ENCODE results near the gene ZNF627.
"Not testable (repeated sequence)": the region's sequence is repeated elsewhere in the genome, so short reads cannot be mapped to it uniquely, and the experiment has no call there.

Gene ZNF627

DNA sequence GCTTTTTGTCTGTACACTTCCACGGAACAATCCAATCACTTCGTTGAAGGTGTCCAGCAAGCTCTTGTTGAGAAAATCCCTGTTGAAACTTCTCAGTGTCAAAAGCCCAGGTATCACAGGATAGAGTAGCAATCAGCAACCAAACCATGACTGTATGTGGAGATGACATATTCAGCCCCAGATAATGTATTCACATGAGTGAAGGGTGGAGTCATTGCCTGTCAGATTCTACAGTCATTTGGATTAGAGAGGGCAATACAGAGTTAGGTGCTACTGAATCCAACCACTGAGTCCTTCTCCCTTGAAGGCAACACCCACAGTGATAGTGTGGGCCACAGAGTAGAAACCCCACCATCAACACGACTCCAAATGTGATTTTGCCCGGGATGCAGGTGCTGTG is 23.3 kb downstream of the ZNF627 start:
- DNase-seq = no peak

DNA sequence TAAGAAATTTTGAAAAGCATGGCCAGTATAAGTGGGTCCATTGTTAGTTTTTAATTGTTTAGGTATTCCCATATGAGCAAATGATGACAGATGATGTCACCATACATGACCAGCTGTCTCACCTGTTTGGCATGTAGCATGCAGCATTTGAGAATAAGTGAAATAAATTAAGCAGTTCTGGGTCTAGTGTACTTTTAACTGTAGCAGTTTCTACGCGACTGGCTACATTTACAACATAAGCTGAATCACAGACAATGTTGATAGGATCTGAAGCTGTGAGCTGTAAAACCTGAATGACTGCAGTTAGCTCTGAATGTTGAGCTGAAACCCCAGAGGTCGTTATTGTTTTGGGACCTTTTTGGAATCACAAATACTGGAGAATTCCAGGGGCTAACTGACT is 25.1 kb downstream of the ZNF627 start:
- not testable (repeated sequence) for DNase-seq

DNA sequence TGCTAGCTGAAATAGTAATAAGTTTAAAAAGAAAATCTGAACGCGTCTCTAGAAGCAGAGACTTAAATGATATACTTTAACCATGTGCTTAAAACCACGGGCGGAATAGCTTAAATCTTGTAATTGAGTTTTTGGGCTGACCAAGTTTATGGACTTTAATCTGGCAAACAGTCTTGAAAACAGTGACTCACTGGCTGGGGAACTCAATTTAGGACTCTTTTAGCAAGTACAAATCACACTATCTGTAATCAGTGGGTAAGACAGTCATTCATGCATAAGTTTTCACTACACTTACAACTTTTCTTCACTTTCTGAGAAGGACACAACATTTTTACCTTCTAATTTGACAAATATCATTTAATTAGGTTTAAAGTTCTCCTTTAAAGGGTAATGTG is 26.8 kb downstream of the ZNF627 start:
- no peak for DNase-seq

DNA sequence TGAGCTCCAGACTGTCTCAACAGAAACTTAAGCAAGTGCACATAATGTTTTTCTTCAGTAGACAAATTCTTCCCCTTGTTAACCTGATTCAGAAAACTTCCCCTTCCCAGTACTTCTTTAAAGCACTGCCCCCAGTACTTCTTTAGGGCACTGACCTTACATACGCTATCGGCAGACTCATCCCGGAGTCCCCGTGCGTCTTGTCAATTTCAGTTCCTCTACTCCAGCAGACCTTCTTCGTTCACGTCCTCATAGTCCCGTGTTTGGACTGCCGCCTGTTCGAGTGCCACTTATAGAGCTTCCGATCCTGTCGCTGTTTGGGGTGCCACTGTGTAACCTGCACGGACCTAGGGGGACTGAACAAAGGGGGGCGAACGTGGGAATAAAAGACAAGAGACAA is 29.0 kb downstream of the ZNF627 start:
- DNase-seq = peak in 8 of 56 donors; percentile 0 to 8 (median 2)

DNA sequence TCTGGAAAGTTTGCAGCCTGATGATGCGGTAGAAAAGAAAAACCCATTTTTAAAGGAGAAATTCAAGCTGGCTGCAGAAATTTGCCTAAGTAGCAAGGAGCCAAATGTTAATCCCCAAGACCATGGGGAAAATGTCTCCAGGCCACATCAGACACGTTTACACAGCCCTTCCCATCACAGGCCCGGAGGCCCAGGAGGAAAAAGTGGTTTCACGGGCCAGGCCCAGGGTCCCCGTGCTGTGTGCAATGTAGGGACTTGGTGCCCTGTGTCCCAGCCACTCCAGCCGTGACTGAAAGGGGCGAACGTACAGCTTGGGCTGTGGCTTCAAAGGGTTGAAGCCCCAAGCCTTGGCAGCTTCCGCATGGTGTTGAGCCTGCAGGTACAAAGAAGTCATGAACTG is 35.9 kb downstream of the ZNF627 start:
- DNase-seq = no peak

DNA sequence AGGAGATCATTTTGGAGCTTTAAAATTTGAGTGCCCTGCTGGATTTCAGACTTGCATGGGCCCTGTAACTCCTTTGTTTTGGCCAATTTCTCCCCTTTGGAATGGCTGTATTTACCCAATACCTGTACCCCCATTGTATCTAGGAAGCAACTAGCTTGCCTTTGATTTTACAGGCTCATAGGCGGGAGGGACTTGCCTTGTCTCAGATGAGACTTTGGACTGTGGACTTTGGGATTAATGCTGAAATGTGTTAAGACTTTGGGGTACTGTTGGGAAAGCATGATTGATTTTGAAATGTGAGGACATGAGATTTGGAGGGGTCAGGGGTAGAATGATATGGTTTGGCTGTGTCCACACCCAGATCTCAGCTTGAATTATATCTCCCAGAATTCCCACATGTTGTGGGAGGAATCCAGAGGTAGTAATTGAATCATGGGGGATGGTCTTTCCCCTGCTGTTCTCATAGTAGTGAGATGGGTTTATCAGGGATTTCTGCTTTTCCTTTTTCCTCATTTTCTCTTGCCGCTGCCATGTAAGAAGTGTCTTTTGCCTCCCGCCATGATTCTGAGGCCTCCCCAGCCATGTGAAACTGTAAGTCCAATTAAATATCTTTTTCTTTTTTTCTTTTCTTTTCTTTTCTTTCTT is 36.9 kb downstream of the ZNF627 start:
- not testable (repeated sequence) for DNase-seq

DNA sequence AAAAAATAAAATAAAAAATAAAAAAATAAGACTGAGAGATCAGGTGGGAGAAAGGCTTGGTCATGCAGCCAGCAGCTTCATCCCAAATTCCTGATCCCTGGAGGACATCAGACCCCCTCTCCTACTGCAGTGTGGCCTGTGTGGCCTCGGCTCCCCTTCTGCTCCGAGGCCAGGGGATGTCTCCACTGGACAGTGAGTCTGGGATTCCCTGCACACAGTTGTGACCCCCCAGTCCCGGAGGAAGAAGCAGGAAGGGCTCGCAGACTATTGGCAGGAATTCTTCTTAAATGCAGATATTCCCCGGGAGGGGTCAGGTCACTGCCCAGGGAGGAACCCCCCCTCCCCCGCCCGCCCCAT is 41.9 kb downstream of the ZNF627 start:
- DNase-seq = no peak

DNA sequence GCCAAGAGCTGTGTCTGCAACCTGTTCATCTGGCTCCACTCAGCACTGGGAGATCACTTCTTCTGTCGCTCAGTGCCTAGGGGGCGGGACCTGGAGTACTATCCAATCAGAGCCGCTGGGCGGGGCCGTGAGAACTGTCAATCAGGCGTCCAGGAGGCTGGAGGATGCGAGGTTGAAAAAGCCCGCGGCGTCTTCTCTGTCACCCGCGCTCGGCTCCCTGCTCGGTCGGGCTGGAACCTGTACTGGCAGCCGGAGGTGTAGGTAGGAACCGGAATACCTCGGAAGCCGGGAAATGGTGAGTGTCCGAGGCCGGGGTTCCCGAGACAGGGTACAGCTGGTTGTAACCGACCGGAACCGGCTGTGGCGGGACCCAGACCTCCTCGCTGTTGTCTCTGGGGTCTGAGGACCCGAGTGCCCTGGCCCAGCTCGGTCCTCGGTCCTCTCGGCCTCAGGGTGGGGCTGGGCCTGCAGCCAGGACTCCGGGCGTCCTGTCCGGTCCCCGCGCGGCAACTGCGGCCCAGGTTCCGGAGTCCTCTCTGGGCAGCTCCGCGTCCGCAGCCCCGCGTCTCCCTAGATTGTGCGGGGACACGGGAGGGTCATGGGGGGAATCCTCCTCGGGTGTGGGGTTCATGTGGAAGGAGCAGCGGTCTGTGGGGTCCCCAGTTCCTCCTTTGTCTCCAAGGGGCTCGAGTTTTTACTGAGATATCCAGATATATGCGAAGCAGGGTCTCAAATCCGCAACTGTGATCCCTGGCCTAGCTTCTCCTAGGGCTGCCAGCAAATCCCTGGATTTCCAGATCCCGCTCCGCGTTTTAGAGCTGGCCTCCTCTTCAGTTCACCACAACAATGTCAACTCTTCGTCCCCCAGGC is 42.6 kb downstream of the ZNF627 start:
- DNase-seq = peak; percentile 48 to 98 (median 86)

DNA sequence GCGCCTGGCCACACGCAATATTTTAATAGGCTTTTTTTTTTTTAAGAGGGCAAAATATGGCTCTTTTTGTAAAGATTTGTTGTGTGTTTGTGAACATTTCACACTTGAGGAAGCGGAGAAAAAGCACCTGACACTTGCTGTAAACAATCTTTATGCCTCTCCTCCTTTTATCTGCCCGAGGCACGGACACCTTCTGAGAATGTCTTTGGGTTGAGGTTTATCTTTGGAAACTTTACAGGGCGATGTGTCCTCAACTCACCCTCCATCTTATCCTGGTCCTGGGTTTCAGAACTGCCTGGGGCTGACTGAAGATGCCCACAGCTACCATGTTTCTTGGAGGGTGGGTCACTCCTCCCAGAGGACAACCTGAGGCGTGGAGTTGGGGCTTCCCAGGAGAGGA is 44.0 kb downstream of the ZNF627 start:
- DNase-seq = no peak

DNA sequence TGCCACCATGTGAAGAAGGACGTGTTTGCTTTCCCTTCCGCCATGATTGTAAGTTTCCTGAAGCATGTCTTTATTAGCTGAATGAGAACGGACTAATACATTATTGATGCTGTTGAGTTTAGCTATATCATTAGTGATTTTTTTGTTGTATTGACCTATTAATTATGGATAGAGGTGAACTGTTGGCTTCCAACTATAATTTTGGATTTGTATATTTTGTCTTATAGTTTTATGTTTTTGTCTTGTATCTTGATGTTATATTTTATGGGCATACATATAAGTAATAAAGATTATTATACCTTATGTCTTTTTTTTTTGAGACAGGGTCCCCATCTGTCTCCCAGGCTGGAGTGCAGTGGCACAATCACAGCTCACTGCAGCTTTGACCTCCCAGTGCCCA is 45.6 kb downstream of the ZNF627 start:
- DNase-seq = no peak

DNA sequence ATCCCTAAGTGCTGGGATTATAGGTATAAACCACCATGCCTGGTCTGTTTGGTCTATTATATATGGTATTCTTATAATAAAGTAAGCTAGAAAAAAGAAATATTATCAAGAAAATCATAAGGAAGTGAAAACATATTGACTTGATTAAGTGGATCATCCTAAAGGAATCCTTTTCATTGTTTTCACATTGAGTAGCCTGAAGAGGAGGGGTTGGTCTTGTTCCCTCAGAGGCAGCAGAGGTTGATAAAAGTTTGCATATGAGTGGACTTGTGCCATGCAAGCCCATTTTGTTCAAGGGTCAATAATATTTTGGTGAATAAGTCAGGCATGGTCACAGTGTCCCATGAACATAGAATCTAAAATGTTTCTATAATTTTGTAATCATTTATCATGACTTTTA is 52.7 kb downstream of the ZNF627 start:
- DNase-seq = no peak

DNA sequence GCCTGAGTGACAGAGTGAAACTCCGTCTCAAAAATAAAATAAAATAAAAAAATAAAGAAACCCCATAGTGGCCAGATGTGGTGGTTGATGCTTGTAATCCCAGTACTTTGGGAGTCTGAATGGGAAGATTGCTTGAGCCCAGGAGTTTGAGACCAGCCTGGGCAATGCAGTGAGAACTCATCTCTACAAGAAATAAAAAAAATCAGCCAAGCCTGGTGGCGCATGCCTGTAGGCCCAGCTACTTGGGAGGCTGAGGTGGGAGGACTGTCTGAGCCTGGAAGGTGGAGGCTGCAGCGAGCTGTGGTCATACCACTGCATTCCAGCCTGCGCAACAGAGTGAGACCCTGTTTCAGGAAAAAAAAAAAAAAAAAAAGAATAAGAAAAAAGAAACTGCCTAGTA is 53.8 kb downstream of the ZNF627 start:
- no peak for DNase-seq

DNA sequence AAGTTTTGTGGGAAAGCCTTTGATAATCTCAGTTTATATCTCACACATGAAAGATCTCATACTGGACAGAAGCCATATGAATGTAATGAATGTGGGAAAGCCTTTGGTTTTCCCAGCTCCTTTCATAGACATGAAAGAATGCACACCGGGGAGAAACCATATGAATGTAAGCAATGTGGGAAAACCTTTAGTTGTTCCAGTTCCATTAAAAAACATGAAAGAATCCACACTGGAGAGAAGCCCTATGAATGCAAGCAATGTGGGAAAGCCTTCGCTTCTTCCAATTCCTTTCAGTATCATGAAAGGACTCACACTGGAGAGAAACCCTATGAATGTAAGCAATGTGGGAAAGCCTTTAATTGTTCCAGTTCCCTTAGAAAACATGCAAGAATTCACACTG is 54.8 kb downstream of the ZNF627 start:
- no peak for DNase-seq

DNA sequence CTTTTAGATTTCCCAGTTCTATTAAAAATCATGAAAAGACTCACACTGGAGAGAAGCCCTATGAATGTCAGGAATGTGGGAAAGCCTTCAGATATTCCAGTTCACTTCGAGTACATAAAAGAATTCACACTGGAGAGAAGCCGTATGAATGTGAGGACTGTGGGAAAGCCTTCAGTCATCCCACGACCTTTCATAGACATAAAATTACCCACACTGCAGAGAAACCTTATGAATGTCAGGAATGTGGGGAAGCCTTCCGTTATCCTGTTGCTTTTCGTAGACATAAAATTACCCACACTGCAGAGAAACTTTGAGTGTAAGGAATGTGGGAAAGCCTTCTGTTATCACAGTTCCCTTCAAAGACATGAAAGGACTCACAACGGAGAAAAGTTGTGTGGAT is 55.2 kb downstream of the ZNF627 start:
- no peak for DNase-seq

DNA sequence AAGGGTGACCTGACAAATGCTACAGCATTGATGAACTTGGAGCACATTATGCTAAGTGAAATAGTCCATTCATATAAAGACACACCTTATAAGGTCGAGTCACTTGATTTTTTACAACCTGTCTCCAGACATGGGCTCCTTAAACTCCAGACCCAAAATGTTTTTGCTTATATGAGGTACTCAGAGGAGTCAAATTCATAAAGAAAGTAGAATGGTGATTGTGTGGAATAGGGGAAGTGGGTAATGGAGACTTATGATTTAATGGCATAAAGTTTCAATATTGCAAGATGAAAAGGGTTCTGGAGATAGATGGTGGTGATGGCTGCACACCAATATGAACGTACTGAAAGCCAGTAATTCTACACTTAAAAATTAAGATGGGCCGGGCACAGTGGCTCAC is 59.3 kb downstream of the ZNF627 start:
- no peak for DNase-seq

DNA sequence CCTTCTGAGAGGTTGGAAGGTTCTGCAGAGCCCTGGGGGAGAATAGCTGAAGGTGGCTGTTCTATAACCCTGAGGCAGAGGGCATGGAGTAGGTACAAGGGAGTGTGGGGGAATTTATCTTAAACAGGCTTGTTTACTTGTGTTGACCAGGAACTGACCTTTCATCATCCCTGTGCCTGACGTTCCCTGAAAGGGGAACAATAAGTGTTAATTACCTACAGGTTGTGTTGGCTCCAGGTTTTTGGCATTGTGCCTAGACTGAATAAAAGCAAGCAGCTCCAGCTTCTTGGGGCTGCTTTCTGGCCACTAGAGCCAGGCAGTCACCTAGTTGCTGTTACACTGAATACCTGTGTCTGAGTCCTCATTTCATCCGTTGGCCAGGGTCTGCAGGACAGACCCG is 60.0 kb downstream of the ZNF627 start:
- DNase-seq = no peak

DNA sequence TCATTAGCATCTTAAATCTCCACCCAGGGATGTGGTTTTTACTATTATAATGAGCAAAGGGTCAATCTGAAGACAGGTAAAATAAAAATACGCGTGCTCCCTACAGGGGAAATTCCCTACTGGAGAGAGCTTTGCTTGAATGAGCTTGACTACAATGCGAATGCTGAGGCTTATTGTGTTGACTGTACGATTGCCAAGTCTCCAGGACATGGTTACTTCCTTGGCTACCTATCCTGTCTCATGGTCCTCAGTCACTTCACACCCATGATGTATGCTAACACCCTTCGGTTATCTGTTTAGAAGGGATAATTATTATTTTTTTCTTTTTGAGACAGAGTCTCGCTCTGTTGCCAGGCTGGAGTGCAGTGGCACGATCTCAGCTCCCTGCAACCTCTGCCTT is 61.7 kb downstream of the ZNF627 start:
- DNase-seq = no peak

DNA sequence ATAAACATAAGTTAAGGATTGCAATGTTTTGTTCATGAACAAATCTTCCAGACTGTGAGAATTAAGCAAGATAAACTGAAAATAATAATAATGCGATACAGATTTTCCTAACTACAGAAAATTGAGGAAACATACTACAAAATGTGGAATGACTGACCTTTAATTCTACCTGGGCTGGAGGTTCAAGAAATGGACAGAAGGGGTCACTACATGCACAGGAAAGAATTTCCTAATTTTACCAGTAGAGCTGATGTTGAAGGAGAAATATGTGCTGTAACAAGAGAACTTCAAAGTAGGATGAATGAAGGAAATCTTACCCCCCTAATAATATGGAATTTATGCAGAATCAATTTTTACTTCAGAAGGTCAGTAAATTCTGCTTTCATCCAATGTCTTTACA is 62.3 kb downstream of the ZNF627 start:
- DNase-seq = no peak

DNA sequence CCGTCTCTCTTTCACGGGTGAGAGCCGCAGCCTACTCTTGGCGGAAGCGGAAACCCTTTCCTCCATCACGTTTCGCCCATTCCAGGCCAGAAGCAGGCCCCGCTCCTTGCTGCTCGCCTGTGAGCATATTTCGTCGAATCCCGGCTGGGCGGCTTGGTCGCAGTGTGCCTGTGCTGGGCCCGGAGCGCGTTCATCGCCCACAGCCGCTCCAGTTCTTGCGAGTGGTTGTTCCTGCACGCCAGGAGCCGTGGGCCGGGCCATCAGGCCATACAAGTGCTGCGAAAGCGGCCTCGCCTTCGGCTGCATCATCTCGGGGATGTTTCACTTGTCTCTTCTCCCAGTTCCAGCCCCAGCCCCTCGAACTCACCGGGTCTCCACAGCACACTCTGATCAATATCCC is 65.0 kb downstream of the ZNF627 start:
- no peak for DNase-seq

DNA sequence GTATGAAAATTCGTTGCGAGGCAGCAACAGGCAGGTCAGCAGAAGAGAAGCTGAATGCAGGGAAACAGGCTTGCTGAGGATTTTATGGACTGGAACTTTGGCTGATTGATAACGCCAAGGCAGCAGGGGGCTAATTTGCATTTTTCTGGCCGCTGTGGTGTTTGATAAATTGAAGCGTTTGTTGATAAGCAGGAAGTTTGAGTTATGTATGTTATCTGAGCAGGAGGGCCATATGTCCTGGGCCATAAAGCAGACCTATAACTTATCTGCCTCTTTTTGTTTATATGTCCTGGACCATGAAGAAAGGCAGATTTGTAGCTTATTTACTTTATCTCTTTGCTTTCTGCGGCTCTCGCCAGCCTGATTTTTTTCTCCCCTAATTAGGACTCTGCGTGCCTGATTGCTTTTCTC is 65.9 kb downstream of the ZNF627 start:
- no peak for DNase-seq
